ENCODE data around the gene SYNGR3.
"Not testable (repeated sequence)": the region's sequence is repeated elsewhere in the genome, so short reads cannot be mapped to it uniquely, and the experiment has no call there.

Gene SYNGR3

DNA sequence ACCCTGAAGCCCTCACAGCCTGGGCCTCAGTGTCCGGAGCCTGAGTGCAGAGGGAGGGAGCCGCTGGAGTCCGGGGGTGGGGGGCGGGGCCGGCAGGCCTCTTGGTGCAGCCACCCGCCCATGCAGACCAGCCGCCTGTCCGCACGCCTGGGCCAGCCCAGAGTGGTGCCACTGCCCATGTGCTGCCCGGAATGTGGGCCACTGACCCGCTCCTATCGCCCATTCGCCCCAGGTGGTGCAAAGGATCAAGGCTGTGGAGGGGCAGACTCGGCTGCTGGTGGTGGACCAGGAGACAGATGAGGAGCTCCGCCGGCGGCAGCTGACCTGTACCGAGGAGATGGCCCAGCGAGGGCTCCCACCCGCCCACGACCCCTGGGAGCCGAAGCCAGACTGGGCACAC lies 39.6 kb downstream of the SYNGR3 start:
- DNase-seq (ENCODE audit: low spot score), result no peak

DNA sequence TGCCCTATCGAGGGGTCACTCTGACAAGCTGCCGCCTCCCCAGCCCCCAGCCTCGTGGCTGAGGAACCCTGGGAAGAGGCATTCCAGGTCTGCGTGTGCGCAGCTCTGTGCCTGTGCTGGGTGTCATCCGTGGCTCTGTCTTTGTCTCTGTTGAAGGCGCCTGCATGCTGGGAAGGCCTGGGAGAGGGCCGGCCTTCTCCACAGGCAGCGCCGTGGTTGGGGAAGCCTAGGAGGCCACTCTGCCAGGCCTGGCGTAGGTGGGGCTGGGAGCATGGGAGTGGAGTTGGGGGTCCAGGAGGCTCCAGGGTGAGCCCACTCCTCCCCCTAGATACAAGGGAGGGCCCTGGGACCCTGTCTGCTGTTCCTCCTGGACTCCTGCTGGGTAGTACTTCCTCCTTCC lies 40.3 kb downstream of the SYNGR3 start:
- no peak for DNase-seq (ENCODE audit: low spot score)

DNA sequence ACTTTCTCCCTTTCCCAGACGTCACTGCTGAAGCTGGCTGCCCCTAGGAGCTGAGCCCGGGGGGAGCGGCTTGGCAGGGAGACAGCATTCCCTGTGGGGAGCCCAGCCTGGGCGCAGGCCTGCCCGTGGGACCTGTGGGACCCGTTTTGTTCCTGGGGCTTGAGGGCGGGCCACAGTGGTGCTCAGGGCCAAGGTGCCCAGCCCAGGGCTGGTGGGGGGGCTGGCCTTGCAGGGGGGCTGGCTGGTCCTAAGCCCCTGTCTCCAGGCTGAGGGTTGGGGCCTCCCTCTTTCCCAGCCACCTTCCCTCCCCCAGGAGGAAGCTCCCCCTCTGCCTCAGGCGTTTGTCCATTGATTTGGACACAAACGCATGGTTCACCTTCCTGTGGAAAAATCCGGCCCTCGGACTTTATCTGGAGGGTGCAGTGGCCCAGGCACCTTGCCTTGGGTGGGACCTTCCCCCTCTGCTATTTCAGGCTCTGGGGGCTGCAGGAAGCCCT lies 41.4 kb downstream of the SYNGR3 start:
- no peak for DNase-seq (ENCODE audit: low spot score)

DNA sequence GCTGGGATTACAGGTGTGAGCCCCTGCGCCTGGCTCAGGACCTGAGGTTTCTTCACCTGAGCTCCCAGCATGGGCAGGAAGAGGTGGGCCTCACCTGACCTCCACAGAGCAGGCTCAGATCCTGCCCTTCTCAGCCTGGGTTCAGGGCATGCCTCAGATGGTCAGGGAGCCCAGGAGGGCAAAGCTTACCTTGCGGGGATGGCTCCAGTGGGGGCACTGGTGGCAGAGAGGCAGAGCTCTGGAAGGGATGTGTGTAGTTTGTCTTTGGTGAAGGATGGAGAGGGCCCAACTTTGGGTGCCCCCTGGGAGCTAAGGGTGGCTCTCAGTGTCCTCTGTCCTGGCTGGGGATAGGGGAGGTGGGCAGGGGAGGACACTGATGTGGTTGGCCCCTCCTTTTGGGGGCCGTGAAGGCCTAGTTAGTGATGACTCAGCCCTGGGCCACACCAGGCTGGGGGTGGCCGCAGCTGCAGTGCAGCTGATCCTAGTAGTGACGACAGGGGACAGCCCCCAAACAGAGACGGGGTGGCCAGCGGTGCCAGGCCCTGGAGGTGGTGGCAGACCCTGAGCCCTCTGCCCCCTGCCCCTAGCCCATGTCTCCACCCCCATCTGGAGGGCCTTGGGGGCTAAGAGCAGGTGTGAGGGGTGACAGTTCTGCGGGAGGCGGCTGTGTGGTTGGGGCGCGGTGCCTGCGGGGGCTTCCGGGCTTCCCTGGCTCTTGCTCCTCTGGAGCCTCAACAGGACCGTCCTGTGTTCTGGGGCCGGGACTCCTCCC lies 42.7 kb downstream of the SYNGR3 start:
- DNase-seq (ENCODE audit: low spot score), result no peak

DNA sequence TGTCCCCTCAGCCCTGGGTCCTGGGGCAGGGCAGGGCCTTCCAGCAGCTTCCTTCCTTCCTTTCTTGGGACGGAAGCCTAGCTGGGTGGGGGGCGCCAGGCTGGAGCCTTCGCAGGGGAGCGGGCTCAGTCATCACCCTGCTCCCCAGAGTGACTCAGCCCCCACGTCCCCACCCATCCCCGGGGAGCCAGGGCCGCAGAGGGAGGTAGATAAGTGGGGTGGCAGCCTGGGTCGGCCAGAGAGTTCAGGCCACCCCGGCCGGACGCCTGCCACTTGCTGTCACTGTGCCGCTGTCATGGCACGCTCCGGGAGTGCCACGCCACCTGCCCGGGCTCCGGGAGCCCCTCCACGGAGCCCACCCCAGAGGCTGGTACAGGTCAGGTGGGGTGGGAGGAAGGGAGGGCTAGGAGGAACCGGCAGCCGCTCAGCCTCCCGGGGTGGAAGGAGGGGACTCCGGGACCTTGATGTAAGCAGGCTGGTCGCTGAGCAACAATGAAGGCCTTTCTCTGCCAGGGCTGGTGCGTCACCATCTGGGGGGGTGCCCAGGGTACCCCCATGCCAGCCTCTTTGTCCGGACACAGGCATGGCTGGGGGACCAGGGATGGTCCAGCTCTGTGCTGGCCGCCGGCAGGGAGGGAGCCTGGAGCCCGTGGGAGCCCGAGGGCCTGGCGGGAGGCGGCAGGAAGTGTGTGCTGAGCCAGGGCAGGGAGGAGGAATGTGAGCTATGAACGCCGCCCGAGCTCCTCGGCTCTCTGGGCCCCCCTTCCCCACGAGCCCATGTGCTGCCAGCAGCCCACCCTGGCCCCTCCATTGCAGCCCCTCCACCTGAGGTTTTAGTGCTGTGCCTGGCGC lies 43.5 kb downstream of the SYNGR3 start:
- DNase-seq (ENCODE audit: low spot score), result no peak

DNA sequence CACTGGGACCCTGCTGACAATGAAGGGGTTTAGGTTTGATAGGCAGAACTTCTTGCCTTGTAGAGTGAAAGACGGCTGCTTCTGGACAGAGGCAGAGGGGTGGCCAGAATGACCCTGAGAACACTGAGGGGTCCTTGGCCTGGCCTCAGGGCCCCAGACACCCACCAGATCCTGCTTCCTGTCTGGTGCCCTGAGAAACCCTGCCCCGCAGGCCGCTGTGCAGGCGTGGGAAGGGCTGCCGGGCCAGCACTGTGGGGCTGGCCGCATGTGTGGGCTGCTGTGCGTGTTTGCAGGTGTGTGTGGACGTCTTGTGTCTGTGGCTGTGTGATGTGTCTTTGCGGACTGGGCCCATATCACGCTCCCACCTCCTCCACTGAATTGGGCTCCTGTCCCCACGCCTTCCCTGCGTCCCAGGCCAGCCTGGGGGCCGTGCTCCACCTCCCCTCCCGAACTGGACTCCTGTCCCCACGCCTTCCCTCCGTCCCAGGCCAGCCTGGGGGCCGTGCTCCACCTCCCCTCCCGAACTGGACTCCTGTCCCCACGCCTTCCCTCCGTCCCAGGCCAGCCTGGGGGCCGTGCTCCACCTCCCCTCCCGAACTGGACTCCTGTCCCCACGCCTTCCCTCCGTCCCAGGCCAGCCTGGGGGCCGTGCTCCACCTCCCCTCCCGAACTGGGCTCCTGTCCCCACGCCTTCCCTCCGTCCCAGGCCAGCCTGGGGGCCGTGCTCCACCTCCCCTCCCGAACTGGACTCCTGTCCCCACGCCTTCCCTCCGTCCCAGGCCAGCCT lies 44.3 kb downstream of the SYNGR3 start:
- not testable (repeated sequence) for DNase-seq (ENCODE audit: low spot score)

DNA sequence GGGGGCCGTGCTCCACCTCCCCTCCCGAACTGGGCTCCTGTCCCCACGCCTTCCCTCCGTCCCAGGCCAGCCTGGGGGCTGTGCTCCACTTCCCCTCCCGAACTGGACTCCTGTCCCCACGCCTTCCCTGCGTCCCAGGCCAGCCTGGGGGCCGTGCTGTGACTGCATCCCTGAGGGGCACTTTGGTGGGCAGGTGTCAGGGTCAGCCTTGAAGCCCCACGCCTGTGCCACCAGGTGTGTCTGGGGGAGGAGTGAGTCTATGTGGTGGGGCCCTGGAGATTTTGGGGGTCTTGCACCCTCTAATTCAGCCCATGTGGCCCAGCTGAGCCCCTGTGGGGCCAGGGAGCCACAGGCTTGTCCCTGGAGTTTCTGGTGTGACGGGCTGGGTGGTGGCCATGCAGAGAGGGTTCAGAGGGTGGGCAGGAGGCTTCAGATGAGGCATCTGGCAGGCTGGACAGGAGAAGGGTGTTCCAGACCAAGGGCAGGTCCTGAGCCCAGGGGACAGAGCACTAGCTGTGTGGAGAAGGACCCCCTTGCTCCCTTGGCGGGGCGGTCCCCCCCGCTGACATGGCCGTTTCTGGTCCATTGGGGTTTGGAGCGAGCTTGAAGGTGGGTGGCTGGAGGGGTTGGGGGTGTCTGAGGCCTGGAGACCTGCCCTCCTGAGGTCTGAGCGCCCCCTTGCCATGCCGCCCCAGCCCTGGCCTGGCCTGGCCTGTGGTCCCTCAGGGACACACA lies 45.1 kb downstream of the SYNGR3 start:
- no peak for DNase-seq (ENCODE audit: low spot score)

DNA sequence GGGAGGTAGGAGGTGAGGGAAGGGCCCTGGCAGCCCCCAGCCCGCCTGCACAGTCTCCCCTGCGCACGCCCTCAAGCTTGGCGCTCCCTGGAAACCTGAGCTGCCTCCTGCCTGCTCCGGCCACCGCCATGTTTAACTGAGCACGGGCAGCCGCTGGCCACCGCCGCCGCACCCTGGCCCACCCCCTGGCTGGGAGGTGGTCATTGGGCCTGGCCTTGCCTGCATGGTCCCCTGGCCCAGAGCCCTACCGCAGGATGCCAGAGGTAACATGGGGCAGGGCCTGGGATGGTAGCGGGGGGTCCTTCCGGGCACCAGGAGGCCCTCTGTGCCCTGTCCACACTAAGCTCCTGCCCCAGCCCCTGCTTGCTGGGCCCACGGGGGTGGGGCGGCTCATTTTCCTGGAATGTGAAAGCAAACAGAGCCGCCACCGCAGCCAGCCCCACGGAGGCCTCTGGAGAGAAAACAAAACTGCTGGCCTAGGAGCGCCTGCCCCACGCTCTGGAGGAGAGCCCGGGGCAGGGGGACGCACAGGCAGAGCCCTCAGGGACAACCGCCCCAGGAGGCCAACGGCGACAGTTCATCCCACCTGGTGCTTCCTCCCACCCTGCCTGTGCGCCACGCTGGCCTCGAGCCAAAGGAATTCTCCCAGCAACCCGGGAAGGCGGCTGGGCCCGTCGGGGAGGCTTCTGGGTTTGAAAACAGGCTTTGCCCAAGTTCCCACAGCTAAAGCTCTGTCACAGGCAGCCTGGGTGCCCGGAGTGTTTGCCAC lies 45.8 kb downstream of the SYNGR3 start:
- DNase-seq (ENCODE audit: low spot score), result no peak

DNA sequence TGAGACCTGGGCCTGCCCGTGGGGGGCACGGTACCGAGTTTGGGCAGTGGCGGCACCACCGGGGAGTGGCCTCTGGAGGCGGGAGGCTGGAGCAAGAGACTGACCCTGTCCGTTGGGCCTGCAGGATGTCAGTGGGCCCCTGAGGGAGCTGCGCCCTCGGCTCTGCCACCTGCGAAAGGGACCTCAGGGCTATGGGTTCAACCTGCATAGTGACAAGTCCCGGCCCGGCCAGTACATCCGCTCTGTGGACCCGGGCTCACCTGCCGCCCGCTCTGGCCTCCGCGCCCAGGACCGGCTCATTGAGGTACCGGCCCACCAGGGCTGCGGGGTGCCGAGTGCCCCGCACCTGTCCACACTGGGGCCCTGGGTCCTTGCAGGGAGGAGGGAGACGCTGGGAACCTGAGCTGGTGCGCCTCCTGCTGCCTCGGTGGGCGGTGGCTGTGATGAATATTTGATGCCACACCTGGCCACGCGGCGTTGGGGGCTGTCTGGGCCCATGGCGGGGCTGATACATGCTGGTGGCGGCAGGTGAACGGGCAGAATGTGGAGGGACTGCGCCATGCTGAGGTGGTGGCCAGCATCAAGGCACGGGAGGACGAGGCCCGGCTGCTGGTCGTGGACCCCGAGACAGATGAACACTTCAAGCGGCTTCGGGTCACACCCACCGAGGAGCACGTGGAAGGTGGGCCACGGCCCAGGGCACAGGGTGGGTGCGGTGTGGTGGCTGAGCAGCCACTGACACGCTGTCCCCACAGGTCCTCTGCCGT lies 46.6 kb downstream of the SYNGR3 start:
- no peak for DNase-seq (ENCODE audit: low spot score)

DNA sequence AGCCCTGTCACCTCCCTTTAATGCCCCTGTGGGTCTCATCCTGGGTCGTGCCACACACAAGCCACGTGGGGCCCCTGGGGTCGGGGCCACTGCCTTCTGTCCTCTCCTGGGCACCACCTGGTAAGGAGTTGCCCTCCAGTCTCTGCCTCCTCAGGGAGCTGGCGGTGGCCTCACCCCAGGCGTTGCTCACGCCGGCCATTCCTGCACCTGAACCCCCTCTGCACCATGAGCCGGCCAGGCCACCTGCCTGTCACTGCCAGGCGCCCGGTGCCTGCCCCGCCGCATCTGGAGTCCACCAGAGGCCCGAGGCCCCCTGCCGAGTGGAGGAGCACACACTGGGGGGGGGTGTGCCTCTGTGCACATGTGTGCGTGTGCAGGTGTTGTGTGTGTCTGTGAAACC lies 47.3 kb downstream of the SYNGR3 start:
- no peak for DNase-seq (ENCODE audit: low spot score)

DNA sequence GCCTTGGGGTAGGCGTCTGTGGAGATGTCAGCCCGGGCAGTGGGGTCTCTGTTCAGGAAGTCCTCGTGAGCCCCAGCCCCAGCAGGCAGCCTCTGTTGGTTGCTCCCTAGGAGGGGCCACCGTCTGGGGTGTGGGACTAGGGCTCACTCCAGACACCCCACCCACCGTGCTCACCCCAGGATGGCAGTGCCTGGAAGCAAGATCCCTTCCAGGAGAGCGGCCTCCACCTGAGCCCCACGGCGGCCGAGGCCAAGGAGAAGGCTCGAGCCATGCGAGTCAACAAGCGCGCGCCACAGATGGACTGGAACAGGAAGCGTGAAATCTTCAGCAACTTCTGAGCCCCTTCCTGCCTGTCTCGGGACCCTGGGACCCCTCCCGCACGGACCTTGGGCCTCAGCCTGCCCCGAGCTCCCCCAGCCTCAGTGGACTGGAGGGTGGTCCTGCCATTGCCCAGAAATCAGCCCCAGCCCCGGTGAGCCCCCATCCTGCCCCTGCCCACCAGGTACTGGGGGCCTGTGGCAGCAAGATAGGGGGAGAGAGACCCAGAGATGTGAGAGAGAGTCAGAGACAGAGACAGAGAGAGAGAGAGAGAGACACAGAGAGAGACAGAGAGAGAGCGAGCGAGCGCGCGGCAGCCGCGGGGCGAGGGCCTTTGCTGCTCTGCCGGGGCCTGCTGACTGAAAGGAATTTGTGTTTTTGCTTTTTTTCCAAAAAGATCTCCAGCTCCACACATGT lies 48.0 kb downstream of the SYNGR3 start:
- DNase-seq (ENCODE audit: low spot score), result no peak

DNA sequence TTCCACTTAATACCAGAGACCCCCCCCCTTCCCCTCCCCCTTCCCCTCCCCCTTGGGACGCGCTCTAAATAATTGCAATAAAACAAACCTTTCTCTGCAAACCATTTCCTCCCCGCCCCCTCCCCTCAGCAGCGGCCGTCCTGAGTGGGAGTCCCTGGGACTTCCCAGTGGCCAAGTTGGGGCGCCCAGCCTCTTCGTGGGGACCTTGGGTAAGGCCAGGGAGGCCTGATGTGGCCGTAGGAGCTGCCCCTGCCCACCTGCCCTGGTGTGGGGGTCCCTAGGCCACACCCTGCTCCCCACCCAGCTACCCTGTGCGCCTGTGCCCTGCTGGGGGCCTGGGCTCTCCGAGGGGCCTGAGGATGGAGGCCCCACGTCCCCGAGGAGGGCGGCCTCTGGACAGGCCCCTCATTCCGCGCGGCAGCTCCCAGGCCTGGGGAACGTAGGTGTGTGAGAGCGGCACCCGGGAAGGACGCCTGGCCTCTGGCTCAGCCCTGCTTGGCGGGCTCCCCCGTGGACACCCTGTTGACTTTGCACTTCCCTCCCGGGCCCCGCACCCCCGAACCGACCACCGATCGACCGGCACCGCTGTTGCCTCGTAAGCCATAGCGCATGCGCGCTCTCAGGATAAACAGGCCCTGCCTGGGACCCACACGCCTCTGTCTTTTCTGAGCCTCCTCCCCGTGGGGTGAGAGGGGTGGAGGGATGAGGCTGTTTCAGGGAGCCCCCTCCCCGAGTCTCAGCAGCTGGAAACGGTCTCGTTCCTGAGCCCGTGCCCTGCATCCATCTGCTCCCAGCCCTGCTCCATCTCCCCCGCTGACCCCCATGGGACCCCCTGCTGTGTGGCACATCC lies 48.8 kb downstream of the SYNGR3 start:
- no peak for DNase-seq (ENCODE audit: low spot score)

DNA sequence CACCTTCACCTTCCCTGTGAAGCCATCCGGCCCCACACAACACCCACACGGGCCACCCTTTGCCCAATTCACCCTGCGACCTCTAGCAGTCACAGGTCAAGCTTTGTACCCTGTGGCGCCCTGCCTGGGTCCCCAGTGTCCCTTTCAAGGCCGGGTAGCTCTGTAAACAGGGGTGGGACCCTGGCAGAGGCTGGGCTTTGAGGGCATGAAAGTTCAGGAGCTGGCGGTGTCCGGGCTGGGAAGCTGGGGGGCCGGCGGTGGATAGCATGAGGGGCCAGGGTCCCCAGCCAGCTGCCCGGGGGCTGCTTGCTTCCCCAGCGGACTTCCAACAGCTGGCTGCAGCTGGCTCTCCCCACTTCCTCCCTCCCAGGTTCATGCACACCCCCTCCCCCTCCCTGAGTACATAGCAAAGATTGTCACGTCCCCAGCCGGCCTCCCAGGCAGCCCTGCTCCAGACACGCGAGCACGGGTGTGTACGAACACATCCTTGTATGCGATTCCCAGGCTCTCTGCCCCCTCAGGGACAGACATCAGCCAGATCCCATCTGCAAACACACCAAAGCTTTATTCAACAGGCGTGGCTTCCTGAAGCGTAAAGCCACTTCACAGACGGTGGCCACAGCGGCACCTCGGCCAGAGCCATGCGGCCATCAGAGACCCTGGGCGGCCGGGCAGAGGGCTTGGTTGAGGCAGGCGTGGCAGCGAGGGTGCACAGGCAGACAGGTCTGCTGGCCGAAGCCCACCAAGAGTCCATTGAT lies 49.7 kb downstream of the SYNGR3 start:
- peak; percentile 80 for DNase-seq (ENCODE audit: low spot score)

DNA sequence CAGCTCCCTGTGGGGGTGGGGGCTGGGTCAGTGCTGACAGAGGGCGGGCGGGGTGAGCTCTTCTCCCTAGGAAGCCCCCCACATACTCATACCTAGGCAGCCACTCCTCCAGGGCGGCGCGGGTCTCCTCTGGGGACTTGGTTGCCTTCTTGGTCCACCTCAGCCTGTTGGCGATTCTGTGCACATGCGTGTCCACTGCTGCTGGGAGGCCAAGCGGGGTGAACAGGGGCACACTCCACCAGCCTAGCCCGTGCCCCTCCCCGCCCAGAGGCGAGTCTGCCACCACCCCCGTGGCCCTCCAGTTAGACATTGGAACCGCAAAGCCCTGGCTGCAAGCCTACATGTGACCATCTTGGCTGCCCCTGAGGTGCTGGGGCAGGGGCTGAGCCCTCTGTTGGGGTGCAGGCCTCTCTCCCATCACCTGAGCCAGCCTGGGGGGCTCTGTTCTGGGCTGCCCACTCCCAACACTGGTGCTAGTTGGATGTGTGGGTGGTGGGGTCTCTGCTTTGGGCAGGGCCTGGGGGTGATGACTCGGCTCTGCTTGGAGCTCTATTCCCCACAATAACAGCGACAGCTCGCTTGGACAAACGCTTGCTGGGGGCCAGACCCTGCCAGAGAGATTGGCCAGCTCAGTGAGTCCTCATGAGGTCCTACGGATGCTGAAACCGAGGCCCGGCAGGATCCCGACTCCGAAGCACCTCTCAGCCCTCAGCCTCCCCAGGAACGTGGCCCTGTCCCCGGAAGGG lies 50.4 kb downstream of the SYNGR3 start:
- DNase-seq (ENCODE audit: low spot score), result no peak

DNA sequence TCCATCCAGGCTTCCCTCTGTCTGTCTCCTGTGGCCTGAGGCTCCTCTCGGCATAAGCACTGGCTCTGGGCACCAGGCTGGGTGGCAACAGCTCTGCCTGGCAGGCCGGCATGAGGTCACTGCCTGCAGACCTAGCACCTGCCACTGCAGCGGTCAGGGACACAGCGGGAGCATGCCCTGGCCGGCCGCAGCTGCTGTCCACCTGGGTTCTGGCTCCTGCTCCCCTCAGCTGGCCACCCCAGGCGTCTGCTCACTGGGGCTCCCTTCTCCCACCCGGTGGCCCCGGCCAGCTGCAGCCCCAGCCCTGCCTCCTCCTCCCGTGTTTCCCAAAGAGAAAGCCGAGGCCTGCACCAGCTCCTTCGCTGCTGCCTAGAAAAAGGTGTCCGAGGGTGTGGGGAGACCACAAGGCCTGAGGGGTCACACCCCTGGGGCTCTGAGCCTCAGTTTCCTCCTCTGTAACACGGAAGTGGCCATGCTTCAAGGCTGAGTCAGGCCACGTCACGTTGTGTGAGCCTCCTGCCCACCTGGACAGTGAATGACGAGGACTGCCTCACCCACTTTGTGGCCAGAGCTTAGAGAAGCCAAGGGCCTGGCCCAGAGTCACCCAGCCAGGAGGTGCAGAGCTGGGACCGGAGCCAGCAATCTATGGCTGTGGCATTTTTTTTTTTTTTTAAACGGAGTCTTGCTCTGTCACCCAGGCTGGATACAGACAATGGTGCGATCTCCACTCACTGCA lies 51.2 kb downstream of the SYNGR3 start:
- peak; percentile 80 for DNase-seq (ENCODE audit: low spot score)

Measured in SW480 (cell line).